ENCODE results near the gene RAB27B. TPM values are rescaled to one million over a fixed set of nuclear protein-coding genes. Genes with fewer than 3 reads are reported as not detected.

Gene RAB27B
- total and polyA plus RNA-seq, 2 donors (not counting 1 experiment from before 2014, with no cell fraction given), result 0.01 to 0.07 TPM

DNA sequence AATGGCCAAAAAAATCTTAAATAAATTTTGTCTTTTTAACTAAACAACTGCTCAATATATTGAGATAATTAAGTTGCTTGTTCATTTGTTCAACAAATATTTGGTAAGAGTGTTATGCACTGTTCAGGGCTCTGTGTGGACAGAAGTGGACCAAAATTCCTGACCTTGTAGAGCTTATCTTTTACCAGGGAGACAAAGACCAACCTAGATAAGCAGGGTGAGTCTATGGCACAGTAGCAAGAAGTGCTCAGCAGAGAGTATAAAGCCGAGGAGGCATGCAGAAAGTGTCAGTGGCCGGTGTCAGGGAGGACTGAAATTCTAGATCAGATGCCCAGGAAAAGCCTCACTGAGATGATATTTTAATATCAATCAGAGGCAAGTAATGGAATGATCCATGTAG, 2.6 kb downstream of the RAB27B start:
- 93% methylated on average over 2 of the region's 2 CpGs for WGBS (ENCODE audit: insufficient coverage)

DNA sequence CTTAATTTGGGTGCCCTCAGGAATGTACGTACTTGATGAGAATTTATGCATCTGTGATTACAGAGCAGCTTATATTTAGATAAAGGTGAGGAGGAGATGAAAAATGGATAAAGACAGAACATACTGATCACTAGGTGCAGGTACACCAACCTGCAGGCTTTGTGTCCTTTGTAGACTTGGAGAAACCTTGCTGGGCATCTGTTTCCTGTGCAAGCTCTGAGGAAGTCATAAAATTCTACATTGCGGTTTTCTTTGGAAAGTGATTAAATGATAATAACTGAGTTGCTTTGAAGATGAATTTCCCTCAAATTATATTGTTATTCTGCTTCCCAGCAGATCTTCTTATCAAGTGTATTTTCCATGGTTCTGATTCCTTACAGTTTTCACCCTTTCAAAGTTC, 7.7 kb downstream of the RAB27B start:
- CTCF ChIA-PET, result no interaction called here
- no peak overlapping the region for H3K4me3 ChIP-seq (ENCODE audit: control extremely low read depth in 1 of 5, extremely low read depth in 1 of 5, insufficient read depth in 1 of 5, low read depth in 2 of 5, low read length in 4 of 5)
- POLR2A ChIA-PET, result no interaction called here
- no peak overlapping the region for H3K27ac Mint-ChIP-seq
- peaks cover 0 to 1% (median 0%) of the 10 kb centered on the region in 3 donors for H3K9me3 ChIP-seq (ENCODE audit: control extremely low read depth in 1 of 3, control insufficient read depth in 2 of 3, insufficient read depth in 1 of 3, low read length in 2 of 3)
- H3K27ac ChIP-seq (ENCODE audit: low read length in 2 of 2), result no peak overlapping the region
- no peak for DNase-seq
- H2AFZ ChIP-seq (ENCODE audit: insufficient read depth, low read depth, low read length, poor library complexity, severe bottlenecking), result no peak overlapping the region
- H3K27me3 ChIP-seq (replicated peaks in 1 of 4; ENCODE audit: control extremely low read depth in 1 of 4, control insufficient read depth in 3 of 4, insufficient read depth in 4 of 4, low read length in 3 of 4), result no peaks in the 10 kb centered on the region
- no peaks in the 10 kb centered on the region for H3K79me2 ChIP-seq (ENCODE audit: control insufficient read depth, insufficient read depth, low read length)
- no peaks in the 10 kb centered on the region for H3K4me1 ChIP-seq (ENCODE audit: control insufficient read depth in 2 of 2, insufficient read depth in 2 of 2, low read length in 2 of 2)
- H3K9me3 Mint-ChIP-seq (ENCODE audit: insufficient read depth), result peaks cover 7% of the 10 kb centered on the region
- no peaks in the 10 kb centered on the region for H4K20me1 ChIP-seq (ENCODE audit: control insufficient read depth, insufficient read depth, low read length, poor library complexity, severe bottlenecking)
- no peak overlapping the region for H3K4me2 ChIP-seq (replicated peaks; ENCODE audit: low read depth, low read length, poor library complexity, severe bottlenecking)
- no CpG with 5 or more reads among the region's 2 CpGs for WGBS (ENCODE audit: insufficient coverage)
- no peaks in the 10 kb centered on the region for H3K36me3 ChIP-seq (replicated peaks in 1 of 2; ENCODE audit: control extremely low read depth in 1 of 2, control insufficient read depth in 1 of 2, extremely low read depth in 1 of 2, insufficient read depth in 2 of 2, low read length in 1 of 2)
- TF ChIP-seq, protein P1, sequence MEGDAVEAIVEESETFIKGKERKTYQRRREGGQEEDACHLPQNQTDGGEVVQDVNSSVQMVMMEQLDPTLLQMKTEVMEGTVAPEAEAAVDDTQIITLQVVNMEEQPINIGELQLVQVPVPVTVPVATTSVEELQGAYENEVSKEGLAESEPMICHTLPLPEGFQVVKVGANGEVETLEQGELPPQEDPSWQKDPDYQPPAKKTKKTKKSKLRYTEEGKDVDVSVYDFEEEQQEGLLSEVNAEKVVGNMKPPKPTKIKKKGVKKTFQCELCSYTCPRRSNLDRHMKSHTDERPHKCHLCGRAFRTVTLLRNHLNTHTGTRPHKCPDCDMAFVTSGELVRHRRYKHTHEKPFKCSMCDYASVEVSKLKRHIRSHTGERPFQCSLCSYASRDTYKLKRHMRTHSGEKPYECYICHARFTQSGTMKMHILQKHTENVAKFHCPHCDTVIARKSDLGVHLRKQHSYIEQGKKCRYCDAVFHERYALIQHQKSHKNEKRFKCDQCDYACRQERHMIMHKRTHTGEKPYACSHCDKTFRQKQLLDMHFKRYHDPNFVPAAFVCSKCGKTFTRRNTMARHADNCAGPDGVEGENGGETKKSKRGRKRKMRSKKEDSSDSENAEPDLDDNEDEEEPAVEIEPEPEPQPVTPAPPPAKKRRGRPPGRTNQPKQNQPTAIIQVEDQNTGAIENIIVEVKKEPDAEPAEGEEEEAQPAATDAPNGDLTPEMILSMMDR (IDR thresholded peaks at IDR 0.05), result no peak
- no peak for TF ChIP-seq EZH2 (IDR thresholded peaks at IDR 0.05; ENCODE audit: borderline replicate concordance, insufficient read depth, low read depth, low read length, poor library complexity, severe bottlenecking)
- intact Hi-C loops (cut with micrococcal nuclease), result no loop called here
- no peak overlapping the region for H3K9ac ChIP-seq (ENCODE audit: low read length)
- peaks cover 30% of the 10 kb centered on the region for H3K27me3 Mint-ChIP-seq
- no peak overlapping the region for H3K4me3 Mint-ChIP-seq
- ATAC-seq (ENCODE audit: low read depth), result no peak
- H3K4me1 Mint-ChIP-seq, result no peaks in the 10 kb centered on the region

More for the DNA sequence above, 2.6 kb downstream of the RAB27B start:
- no peak for ATAC-seq (ENCODE audit: low read depth)
- Histone ChIP-seq H3K79me2 (ENCODE audit: control insufficient read depth, insufficient read depth, low read length) (no peaks in the 10 kb centered on the region), H2AFZ (ENCODE audit: insufficient read depth, low read depth, low read length, poor library complexity, severe bottlenecking) (no peak overlapping the region), H3K27me3 (replicated peaks in 1 of 4; ENCODE audit: control extremely low read depth in 1 of 4, control insufficient read depth in 3 of 4, insufficient read depth in 4 of 4, low read length in 3 of 4) (peaks cover 0 to 10% (median 6%) of the 10 kb centered on the region in 4 experiments), H3K4me2 (replicated peaks; ENCODE audit: low read depth, low read length, poor library complexity, severe bottlenecking) (no peak overlapping the region), H3K4me3 (ENCODE audit: control extremely low read depth in 1 of 5, extremely low read depth in 1 of 5, insufficient read depth in 1 of 5, low read depth in 2 of 5, low read length in 4 of 5) (no peak overlapping the region), H3K4me1 (ENCODE audit: control insufficient read depth in 2 of 2, insufficient read depth in 2 of 2, low read length in 2 of 2) (peaks cover 10 to 12% of the 10 kb centered on the region in 2 donors), H3K9ac (ENCODE audit: low read length) (no peak overlapping the region), H3K9me3 (ENCODE audit: control extremely low read depth in 1 of 3, control insufficient read depth in 2 of 3, insufficient read depth in 1 of 3, low read length in 2 of 3) (peaks cover 0 to 4% (median 1%) of the 10 kb centered on the region in 3 donors), H4K20me1 (ENCODE audit: control insufficient read depth, insufficient read depth, low read length, poor library complexity, severe bottlenecking) (no peaks in the 10 kb centered on the region), H3K36me3 (replicated peaks in 1 of 2; ENCODE audit: control extremely low read depth in 1 of 2, control insufficient read depth in 1 of 2, extremely low read depth in 1 of 2, insufficient read depth in 2 of 2, low read length in 1 of 2) (no peaks in the 10 kb centered on the region), H3K27ac (ENCODE audit: low read length in 2 of 2) (no peak overlapping the region)
- Mint-ChIP-seq H3K27me3 (peaks cover 36% of the 10 kb centered on the region), H3K27ac (no peak overlapping the region), H3K4me1 (peaks cover 7% of the 10 kb centered on the region), H3K9me3 (ENCODE audit: insufficient read depth) (peaks cover 7% of the 10 kb centered on the region), H3K4me3 (no peak overlapping the region)
- POLR2A ChIA-PET, result no interaction called here
- DNase-seq, result no peak
- intact Hi-C loops (cut with micrococcal nuclease), result no loop called here
- CTCF ChIA-PET, result no interaction called here
- TF ChIP-seq, protein P1 (IDR thresholded peaks at IDR 0.05), result no peak
- no peak for TF ChIP-seq EZH2 (IDR thresholded peaks at IDR 0.05; ENCODE audit: borderline replicate concordance, insufficient read depth, low read depth, low read length, poor library complexity, severe bottlenecking)
